Upper lobe of left lung (tissue), 6 donors: Measurements from ENCODE around the gene DSCAM. TPM values are rescaled to one million over a fixed set of nuclear protein-coding genes. Genes with fewer than 3 reads are reported as not detected.
"Not testable (repeated sequence)": the region's sequence is repeated elsewhere in the genome, so short reads cannot be mapped to it uniquely, and the experiment has no call there.

Experiments
- ATAC-seq, 2 donors: fragments of 200-7000 bp; cut with Tn5 transposase; one replicate each; pipeline ENCODE4 v1.9.1; 2022; ENCODE audit warnings: mild to moderate bottlenecking in 2 of 2, moderate library complexity in 2 of 2; ENCODE audit not compliant: low FRiP score in 2 of 2
- DNase-seq, 2 donors: peaks; one replicate each; pipeline ENCODE4 v3.0.0-alpha.2; 2019 to 2020
- H3K27ac ChIP-seq, 4 donors: fragments of 200-600 bp; sonication (generic); one replicate each; pipeline ENCODE4 v1.5.1; 2016 to 2019
- H3K27me3 ChIP-seq, 4 donors: fragments of 200-600 bp; sonication (generic); one replicate each; pipeline ENCODE4 v1.5.1; 2017 to 2019
- H3K36me3 ChIP-seq, 4 donors: fragments of 200-600 bp; sonication (generic); one replicate each; pipeline ENCODE4 v1.5.1; 2016 to 2019
- H3K4me1 ChIP-seq, 4 donors: fragments of 200-600 bp; sonication (generic); one replicate each; pipeline ENCODE4 v1.5.1; 2018 to 2019
- H3K4me3 ChIP-seq, 4 donors: fragments of 200-600 bp; sonication (generic); one replicate each; pipeline ENCODE4 v1.5.1; 2017 to 2019; ENCODE audit warnings: mild to moderate bottlenecking in 2 of 4, moderate library complexity in 1 of 4
- H3K9me3 ChIP-seq, 4 donors: fragments of 200-600 bp; sonication (generic); one replicate each; pipeline ENCODE4 v1.5.1; 2018 to 2019
- CTCF ChIP-seq, 6 experiments: fragments of 450-650 bp in 4 of 6; fragments of 200-600 bp in 2 of 6; sonication (generic) in 2 of 6; IDR thresholded peaks; one replicate each; pipeline ENCODE4 v1.5.1; 2016 to 2019; ENCODE audit warnings: antibody characterized with exemption in 6 of 6
- EP300 ChIP-seq, 4 donors: sonication (generic); formaldehyde crosslinking; IDR thresholded peaks; one replicate each; pipeline ENCODE4 v1.5.1; 2017; ENCODE audit warnings: antibody characterized with exemption in 4 of 4, control low read depth in 2 of 4
- POLR2A ChIP-seq, 4 donors: fragments of 450-650 bp; IDR thresholded peaks; one replicate each; pipeline ENCODE4 v1.5.1; 2016 to 2017; ENCODE audit warnings: antibody characterized with exemption in 4 of 4, mild to moderate bottlenecking in 2 of 4
- POLR2AphosphoS5 ChIP-seq, 2 donors: sonication (generic); formaldehyde crosslinking; IDR thresholded peaks; one replicate each; pipeline ENCODE4 v1.5.1; 2017; ENCODE audit warnings: antibody characterized with exemption in 2 of 2
- WGBS, 2 donors: methylation state at CpG; one replicate each; pipeline ENCODE4 v1.1.5; 2017 to 2018; 5-methylcytosine and 5-hydroxymethylcytosine counted together
- total RNA-seq, 6 donors: library from RNA; depleted of rRNA in 4 of 6; stranded (reverse); fragments of >200 nt in 4 of 6; gene quantifications; one replicate each; pipeline versions ENCODE4 v1.1.0 to v1.2.1, GENCODE V29; 2016 to 2021
- donor health status: DM: no; HTN: no; CAD: no; lungs with moderate emphysema.
- donor health status: DM: no; HTN: yes; CAD: no; lungs with severe emphysema.

DSCAM gene
- total RNA-seq, 6 donors from 2014 or later = under 0.01 to 0.61 (median 0.26) TPM; not detected in 1

- no peak overlapping the region for H3K27ac ChIP-seq
- TF ChIP-seq POLR2AphosphoS5 (IDR thresholded peaks at IDR 0.05) = no peak
- no peak for TF ChIP-seq POLR2A (IDR thresholded peaks at IDR 0.05)
- no peak for TF ChIP-seq CTCF (IDR thresholded peaks at IDR 0.05)
- TF ChIP-seq EP300 (IDR thresholded peaks at IDR 0.05) = no peak
- WGBS, 2 donors = 72 to 77% methylated on average over 9 of the region's 9 CpGs
- no peaks in the 10 kb centered on the region for H3K4me1 ChIP-seq
- ATAC-seq (no peak), DNase-seq (no peak)
- H3K36me3 ChIP-seq = no peaks in the 10 kb centered on the region
- H3K27me3 ChIP-seq = no peaks in the 10 kb centered on the region
- no peaks in the 10 kb centered on the region for H3K9me3 ChIP-seq
- H3K4me3 ChIP-seq = no peak overlapping the region
Measured at GRCh38 chr21:40271164-40271563, 575.8 kb downstream of the DSCAM start.

- DNase-seq = no peak
Measured at GRCh38 chr21:40270047-40270446, 576.9 kb downstream of the DSCAM start.

GRCh38 chr21:40269239-40269638, 577.7 kb downstream of the DSCAM start:
- TF ChIP-seq EP300 (IDR thresholded peaks at IDR 0.05) (no peak), POLR2A (IDR thresholded peaks at IDR 0.05) (no peak), CTCF (IDR thresholded peaks at IDR 0.05) (no peak), POLR2AphosphoS5 (IDR thresholded peaks at IDR 0.05) (no peak)
- H3K9me3 ChIP-seq = no peaks in the 10 kb centered on the region
- no peak for ATAC-seq
- H3K4me3 ChIP-seq = no peak overlapping the region
- no peaks in the 10 kb centered on the region for H3K36me3 ChIP-seq
- DNase-seq = no peak
- H3K27ac ChIP-seq = no peak overlapping the region
- 86 to 91% methylated on average over 6 to 8 of the region's 8 CpGs for WGBS, 2 donors
- H3K4me1 ChIP-seq = no peaks in the 10 kb centered on the region
- no peaks in the 10 kb centered on the region for H3K27me3 ChIP-seq

More at GRCh38 chr21:40270047-40270446, 576.9 kb downstream of the DSCAM start:
- Histone ChIP-seq H3K4me1 (no peaks in the 10 kb centered on the region), H3K27ac (no peak overlapping the region), H3K27me3 (no peaks in the 10 kb centered on the region), H3K4me3 (no peak overlapping the region), H3K36me3 (no peaks in the 10 kb centered on the region), H3K9me3 (no peaks in the 10 kb centered on the region)
- ATAC-seq = no peak
- TF ChIP-seq POLR2AphosphoS5 (IDR thresholded peaks at IDR 0.05) (no peak), POLR2A (IDR thresholded peaks at IDR 0.05) (no peak), EP300 (IDR thresholded peaks at IDR 0.05) (no peak), CTCF (IDR thresholded peaks at IDR 0.05) (no peak)
- WGBS, 2 donors = 57 to 61% methylated on average over 3 to 4 of the region's 4 CpGs

- H3K36me3 ChIP-seq, H3K27ac ChIP-seq, H3K27me3 ChIP-seq, H3K9me3 ChIP-seq, DNase-seq, H3K4me3 ChIP-seq, H3K4me1 ChIP-seq, ATAC-seq: not testable (repeated sequence)
- 72 to 81% methylated on average over 3 of the region's 3 CpGs for WGBS, 2 donors
Measured at GRCh38 chr21:40258456-40258855, 588.5 kb downstream of the DSCAM start.

GRCh38 chr21:40257342-40257741, 589.6 kb downstream of the DSCAM start:
- H3K27ac ChIP-seq = no peak overlapping the region
- TF ChIP-seq POLR2A (IDR thresholded peaks at IDR 0.05) (no peak), EP300 (IDR thresholded peaks at IDR 0.05) (no peak), POLR2AphosphoS5 (IDR thresholded peaks at IDR 0.05) (no peak), CTCF (IDR thresholded peaks at IDR 0.05) (no peak)

More at GRCh38 chr21:40257342-40257741, 589.6 kb downstream of the DSCAM start:
- H3K36me3 ChIP-seq = no peaks in the 10 kb centered on the region
- WGBS, 2 donors = 75 to 77% methylated on average over 3 of the region's 3 CpGs
- H3K4me3 ChIP-seq = no peak overlapping the region
- no peaks in the 10 kb centered on the region for H3K4me1 ChIP-seq
- no peaks in the 10 kb centered on the region for H3K27me3 ChIP-seq
- H3K9me3 ChIP-seq = no peaks in the 10 kb centered on the region
- DNase-seq = no peak
- no peak for ATAC-seq
